Measurements from ENCODE around the gene MUS81.

Gene MUS81

GRCh38 chr11:65907878-65908277 is 47.6 kb downstream of the MUS81 start:
- H3K27ac ChIP-seq, result no peak overlapping the region
- DNase-seq (ENCODE audit: low read depth, low spot score), result no peak

GRCh38 chr11:65911682-65912568 is 51.7 kb downstream of the MUS81 start:
- peak overlapping the region; percentile 99 for H3K27ac ChIP-seq
- no peak for DNase-seq (ENCODE audit: low read depth, low spot score)

GRCh38 chr11:65912845-65913244 is 52.6 kb downstream of the MUS81 start:
- peak overlapping the region; percentile 99 for H3K27ac ChIP-seq
- DNase-seq (ENCODE audit: low read depth, low spot score), result no peak

DNA sequence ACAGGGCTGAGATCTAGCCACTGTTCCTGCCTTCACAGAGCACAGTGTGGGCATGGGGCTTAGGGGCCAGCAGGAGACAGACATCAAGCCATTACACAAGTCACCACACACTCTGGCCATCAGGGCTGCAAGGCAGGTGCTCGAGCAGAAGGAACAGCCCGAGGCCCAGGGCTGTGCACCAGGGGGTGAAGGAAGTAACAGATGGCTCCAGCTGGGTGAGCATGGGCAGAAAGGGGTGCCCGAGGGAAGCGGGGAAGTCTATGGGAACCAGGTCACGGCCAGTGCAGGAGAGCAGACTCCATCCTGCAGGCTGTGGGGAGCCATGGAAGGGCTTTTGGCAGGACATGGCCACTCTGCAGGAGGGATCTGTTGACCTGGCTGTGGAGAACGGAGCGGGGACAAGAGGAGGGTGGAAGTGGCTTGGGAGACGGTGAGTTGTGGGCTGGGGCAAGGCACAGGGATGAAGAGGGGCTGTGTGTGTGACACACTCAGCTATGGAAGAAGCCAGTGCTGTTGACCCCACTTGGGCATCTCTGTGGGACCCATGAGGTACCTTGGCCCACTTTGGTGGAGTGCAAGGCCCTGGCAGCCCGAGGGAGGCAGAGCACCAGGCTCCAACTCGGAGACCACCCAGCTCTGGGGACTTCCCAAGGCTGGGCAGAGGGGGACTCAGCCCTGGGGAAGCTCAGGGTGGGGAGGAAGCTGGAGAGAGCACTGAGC is 55.0 kb downstream of the MUS81 start:
- H3K27ac ChIP-seq, result peak overlapping the region; percentile 99
- no peak for DNase-seq (ENCODE audit: low read depth, low spot score)

GRCh38 chr11:65915821-65916251 is 55.6 kb downstream of the MUS81 start:
- peak; percentile 74 for DNase-seq (ENCODE audit: low read depth, low spot score)
- peak overlapping the region; percentile 99 for H3K27ac ChIP-seq
